ENCODE results near the gene MORC3.
"Not testable (repeated sequence)": the region's sequence is repeated elsewhere in the genome, so short reads cannot be mapped to it uniquely, and the experiment has no call there.

MORC3 gene, protein sequence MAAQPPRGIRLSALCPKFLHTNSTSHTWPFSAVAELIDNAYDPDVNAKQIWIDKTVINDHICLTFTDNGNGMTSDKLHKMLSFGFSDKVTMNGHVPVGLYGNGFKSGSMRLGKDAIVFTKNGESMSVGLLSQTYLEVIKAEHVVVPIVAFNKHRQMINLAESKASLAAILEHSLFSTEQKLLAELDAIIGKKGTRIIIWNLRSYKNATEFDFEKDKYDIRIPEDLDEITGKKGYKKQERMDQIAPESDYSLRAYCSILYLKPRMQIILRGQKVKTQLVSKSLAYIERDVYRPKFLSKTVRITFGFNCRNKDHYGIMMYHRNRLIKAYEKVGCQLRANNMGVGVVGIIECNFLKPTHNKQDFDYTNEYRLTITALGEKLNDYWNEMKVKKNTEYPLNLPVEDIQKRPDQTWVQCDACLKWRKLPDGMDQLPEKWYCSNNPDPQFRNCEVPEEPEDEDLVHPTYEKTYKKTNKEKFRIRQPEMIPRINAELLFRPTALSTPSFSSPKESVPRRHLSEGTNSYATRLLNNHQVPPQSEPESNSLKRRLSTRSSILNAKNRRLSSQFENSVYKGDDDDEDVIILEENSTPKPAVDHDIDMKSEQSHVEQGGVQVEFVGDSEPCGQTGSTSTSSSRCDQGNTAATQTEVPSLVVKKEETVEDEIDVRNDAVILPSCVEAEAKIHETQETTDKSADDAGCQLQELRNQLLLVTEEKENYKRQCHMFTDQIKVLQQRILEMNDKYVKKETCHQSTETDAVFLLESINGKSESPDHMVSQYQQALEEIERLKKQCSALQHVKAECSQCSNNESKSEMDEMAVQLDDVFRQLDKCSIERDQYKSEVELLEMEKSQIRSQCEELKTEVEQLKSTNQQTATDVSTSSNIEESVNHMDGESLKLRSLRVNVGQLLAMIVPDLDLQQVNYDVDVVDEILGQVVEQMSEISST

GRCh38 chr21:36319767-36320420 is at the start of gene MORC3:
Gene MORC3, plus strand, starts transcription at chr21:36320197. Its CDS starts 68 bp downstream, at chr21:36320265.
- peak; percentile 99 for DNase-seq (ENCODE audit: low spot score)

- not testable (repeated sequence) for DNase-seq (ENCODE audit: low spot score)
These were observed 49.0 kb upstream of the MORC3 start for GRCh38 chr21:36270786-36271695.

DNA sequence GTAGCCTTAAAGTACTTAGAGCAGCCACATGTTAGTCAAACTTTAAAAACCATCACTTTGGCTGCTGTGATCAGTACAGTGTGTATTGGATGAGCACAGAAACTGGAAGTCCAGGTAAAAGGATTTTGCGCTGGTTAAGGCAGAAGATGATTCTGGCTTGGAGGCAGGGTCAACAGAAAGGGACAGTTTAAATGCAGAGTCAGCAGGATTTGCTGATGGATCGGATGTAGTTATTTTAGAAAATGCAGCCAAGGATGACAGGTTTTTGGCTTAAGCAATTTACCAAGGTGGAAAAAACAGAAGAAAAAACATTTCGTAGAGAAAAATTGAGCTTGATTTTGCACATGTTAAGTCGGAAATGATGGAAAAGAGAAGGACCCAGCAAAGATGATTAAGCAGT is 45.9 kb upstream of the MORC3 start:
- no peak for DNase-seq (ENCODE audit: low spot score)

DNA sequence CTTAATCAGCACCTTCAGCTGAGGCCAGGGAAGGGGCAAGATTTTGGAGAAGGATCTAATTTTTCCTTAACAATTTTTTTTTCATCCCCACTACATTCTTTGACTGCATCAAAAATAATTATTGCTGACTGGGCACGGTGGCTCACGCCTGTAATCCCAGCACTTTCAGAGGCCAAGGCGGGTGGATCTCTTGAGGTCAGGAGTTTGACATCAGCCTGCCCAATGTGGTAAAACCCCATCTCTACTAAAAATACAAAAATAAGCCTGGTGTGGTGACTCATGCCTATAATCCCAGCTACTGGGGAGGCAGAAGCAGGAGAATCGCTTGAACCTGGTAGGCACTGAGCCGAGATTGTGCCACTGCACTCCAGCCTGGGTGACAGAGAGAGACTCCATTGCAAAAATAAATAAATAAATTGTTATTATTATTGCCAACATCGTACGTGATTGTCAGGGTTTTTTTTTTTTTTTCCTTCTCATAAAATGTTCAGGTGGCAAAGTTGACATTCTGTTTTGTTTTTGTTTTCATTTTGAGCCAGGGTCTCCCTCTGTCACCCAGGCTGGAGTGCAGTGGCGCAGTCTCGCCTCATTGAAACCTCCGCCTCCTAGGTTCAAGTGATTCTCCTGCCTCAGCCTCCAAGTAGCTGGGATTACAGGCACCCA is 37.3 kb upstream of the MORC3 start:
- no peak for DNase-seq (ENCODE audit: low spot score)

- not testable (repeated sequence) for DNase-seq (ENCODE audit: low spot score)
These were observed 36.8 kb upstream of the MORC3 start for GRCh38 chr21:36283231-36283622.

DNA sequence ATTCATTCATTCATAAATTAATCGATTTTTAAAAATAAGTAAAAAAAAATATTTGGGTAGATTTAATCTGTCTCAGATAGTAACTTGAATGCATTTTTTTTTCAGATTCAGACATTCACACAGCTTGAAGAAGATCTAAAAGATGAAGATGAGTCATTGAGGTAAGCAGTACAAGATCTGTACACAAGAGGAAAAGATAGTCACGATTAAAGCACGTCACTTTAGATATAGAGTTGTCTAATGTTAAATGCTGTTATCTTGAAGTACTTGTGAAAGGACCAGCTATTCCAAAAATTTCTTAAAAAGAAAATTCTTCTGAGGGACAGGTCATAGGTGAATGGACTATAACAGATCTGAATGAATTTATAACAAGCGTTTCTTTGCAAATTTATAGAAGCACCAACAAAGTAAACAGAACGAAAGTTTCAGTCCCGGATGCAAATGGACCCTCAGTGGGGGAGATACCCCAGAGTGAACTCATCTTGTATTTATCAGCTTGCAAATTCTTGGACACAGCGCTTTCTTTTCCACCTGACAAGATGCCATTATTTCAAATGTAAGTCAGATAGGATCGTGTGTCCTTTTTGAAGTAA is 31.2 kb upstream of the MORC3 start:
- no peak for DNase-seq (ENCODE audit: low spot score)

DNA sequence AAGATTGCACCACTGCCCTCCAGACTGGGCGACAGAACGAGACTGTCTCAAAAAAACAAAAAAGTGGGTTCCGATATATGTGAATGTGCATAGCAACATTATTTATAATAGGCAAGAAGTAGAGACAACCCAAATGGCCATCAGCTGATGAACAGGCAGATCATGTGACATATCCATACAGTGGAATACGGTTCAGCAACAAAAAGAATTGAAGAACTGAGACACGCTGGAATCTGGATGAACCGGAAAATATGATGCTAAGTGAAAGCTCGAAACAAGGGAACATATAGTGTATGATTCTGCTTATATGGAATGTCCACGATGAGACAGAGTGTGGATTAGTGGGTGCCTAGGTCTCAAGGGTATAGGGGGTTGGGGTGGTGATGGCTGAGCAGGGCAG is 28.5 kb upstream of the MORC3 start:
- no peak for DNase-seq (ENCODE audit: low spot score)

DNA sequence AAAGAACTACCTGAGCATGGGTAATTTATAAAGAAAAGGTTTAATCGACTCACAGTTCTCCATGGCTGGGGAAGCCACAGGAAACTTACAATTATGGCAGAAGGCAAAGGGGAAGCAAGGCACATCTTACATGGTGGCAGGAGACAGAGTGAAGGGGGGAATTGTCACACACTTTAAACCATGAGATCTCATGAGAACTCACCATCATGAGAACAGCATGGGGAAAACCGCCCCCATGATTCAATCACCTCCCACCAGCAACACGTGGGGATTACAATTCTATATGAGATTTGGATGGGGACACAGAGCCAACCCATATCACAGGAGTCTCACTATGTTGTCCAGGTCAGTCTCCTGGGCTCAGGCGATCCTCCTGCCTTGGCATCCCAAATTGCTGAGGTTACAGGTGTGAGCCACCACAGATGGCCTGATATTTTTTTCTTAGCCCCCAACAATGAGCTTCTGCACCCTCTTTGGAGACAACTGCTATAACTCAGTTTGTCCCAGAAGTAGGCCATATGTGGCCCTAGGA is 22.5 kb upstream of the MORC3 start:
- no peak for DNase-seq (ENCODE audit: low spot score)

GRCh38 chr21:36297938-36298572 is 21.9 kb upstream of the MORC3 start:
- no peak for DNase-seq (ENCODE audit: low spot score)

- DNase-seq (ENCODE audit: low spot score), result no peak
These were observed 13.0 kb upstream of the MORC3 start for GRCh38 chr21:36306872-36307534.

GRCh38 chr21:36310016-36310415 is 10.0 kb upstream of the MORC3 start:
- DNase-seq (ENCODE audit: low spot score), result no peak

GRCh38 chr21:36313446-36313845 is 6.6 kb upstream of the MORC3 start:
- DNase-seq (ENCODE audit: low spot score), result not testable (repeated sequence)

DNA sequence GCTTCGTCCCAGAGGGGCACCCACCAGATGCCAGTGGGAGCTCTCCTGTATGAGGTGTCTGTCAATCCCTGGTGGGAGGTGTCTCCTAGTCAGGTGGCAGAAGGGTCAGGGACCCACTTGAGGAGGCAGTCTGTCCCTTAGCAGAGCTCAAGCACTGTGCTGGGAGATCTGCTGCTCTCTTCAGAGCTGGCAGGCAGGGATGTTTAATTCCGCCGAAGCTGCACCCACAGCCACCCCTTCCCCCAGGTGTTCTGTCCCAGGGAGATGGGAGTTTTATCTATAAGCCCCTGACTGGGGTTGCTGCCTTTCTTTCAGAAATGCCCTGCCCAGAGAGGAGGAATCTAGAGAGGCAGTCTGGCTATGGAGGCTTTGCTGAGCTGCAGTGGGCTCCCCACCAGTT is 4.0 kb upstream of the MORC3 start:
- not testable (repeated sequence) for DNase-seq (ENCODE audit: low spot score)

- DNase-seq (ENCODE audit: low spot score), result no peak
These were observed 3.0 kb upstream of the MORC3 start for GRCh38 chr21:36316872-36317484.

GRCh38 chr21:36319406-36319766 is 611 bp upstream of the MORC3 start:
- not testable (repeated sequence) for DNase-seq (ENCODE audit: low spot score)

- no peak for DNase-seq (ENCODE audit: low spot score)
These were observed 676 bp downstream of the MORC3 start for GRCh38 chr21:36320421-36321324.

DNA sequence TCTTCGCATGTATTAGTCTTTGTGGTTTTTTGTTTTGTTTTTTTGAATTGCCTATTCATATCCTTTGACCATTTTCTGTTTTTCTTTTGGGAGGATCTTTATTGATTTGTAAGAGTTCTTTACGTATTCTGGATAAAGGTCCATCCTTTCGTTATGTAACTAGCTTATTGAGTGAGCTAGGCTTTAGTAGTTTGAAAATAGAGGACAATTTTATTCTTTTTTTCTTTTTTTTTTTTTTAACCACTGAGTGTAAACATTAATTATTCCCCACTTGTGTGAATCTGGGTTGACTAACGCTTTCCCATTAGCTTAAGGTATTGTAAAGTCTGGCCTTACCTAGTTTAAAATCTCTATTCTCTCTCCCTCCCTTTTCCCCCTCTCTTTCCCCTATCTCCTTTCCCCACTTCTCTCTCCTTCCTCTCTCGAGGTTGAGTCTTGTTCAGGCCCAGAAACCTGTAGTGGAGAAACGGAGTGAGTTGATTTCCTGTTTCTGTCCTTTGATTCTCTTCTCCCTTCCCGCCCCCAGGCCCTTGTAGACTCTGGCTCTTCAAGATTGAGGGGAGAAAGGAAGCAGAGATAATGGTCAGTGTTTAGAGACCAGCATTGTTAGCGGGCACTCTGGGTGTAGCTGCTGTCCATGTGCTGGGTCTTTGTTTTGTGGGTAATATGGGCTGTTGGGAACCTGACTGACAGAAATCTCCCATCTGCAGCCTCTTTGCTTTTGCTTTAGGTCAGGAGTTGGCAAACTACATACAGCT is 1.5 kb downstream of the MORC3 start:
- DNase-seq (ENCODE audit: low spot score), result peak; percentile 25

Measured in D341Med (cell line).